Right lobe of liver (tissue), 4 donors: ENCODE measurements around the gene INPP5D.

Experiments used
- POLR2A ChIP-seq: fragments of 450-650 bp; IDR thresholded peaks from one replicate; pipeline ENCODE4 v1.6.1; 2017; ENCODE audit warnings: antibody characterized with exemption, mild to moderate bottlenecking
- TF ChIP-seq, protein P1 (sequence below), 4 donors: fragments of 200-600 bp in 3 of 4; fragments of 450-650 bp in 1 of 4; IDR thresholded peaks; one replicate each; pipeline versions ENCODE4 v1.5.1 to v1.8.0; 2016 to 2022; ENCODE audit warnings: antibody characterized with exemption in 4 of 4, mild to moderate bottlenecking in 2 of 4
- donor health status: DM: no; HTN: no; CAD: no.
- donor health status: DM: no; HTN: no; CAD: no.
- donor health status: DM: no; HTN: yes; CAD: no.

DNA sequence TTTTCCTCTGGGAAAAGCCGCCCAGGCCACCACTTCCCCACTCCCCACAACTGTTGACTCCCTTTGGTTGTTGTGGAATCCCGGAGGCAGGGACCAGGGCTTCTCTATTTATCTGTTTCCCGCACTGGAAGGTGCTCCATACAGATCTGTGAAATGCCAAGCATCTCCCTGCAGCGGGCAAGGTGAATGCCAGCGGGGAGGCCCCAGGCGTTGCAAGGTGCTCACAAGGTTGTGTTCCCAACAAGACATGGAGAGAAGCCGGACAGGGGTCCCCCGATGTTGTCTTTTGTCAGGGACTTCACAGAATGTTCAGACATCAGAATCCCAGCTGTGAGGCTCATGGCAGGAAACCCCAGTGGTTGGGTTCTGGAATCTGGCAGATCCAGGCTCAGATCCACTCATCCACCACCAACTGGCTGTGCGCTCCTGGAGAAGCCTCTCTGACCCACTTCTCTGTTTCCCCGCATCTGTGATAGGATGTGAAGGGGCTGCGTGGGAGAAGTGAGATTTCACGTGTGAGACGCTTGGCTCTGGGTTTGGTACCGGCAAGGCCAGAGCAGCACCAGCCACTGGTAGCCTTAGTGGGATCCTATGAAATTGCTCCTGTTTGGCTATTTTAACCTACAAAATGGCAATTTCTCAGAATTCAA, 36.3 kb upstream of the INPP5D start:
- TF ChIP-seq, protein P1, sequence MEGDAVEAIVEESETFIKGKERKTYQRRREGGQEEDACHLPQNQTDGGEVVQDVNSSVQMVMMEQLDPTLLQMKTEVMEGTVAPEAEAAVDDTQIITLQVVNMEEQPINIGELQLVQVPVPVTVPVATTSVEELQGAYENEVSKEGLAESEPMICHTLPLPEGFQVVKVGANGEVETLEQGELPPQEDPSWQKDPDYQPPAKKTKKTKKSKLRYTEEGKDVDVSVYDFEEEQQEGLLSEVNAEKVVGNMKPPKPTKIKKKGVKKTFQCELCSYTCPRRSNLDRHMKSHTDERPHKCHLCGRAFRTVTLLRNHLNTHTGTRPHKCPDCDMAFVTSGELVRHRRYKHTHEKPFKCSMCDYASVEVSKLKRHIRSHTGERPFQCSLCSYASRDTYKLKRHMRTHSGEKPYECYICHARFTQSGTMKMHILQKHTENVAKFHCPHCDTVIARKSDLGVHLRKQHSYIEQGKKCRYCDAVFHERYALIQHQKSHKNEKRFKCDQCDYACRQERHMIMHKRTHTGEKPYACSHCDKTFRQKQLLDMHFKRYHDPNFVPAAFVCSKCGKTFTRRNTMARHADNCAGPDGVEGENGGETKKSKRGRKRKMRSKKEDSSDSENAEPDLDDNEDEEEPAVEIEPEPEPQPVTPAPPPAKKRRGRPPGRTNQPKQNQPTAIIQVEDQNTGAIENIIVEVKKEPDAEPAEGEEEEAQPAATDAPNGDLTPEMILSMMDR (IDR thresholded peaks at IDR 0.05) = no peak
- no peak for TF ChIP-seq POLR2A
